Cardiac muscle cell (in vitro differentiated cells and primary cell): ENCODE results near the gene PIBF1. TPM values are rescaled to one million over a fixed set of nuclear protein-coding genes. Genes with fewer than 3 reads are reported as not detected.
"Not testable (repeated sequence)": the region's sequence is repeated elsewhere in the genome, so short reads cannot be mapped to it uniquely, and the experiment has no call there.

ENCODE experiments used
- DNase-seq, 2 donors: peaks; one replicate each; pipeline versions ENCODE4 v3.0.0 to v3.0.0-alpha.2; 2010 to 2017; ENCODE audit warnings: low read depth in 1 of 2, low spot score in 1 of 2
- H3K27ac ChIP-seq: fragments of 200-600 bp; sonication (generic); 2 replicates; pipeline ENCODE4 v1.5.1; 2016
- H3K27me3 ChIP-seq: fragments of 200-600 bp; sonication (generic); 2 replicates; pipeline ENCODE4 v1.6.0; 2016; ENCODE audit warnings: control low read depth
- H3K36me3 ChIP-seq: fragments of 200-600 bp; sonication (generic); 2 replicates; pipeline ENCODE4 v1.5.1; 2016; ENCODE audit warnings: control low read depth
- H3K4me1 ChIP-seq: fragments of 200-600 bp; sonication (generic); 2 replicates; pipeline ENCODE4 v1.8.1; 2017; ENCODE audit warnings: low read depth, mild to moderate bottlenecking, mixed run types
- H3K4me3 ChIP-seq: fragments of 200-600 bp; sonication (generic); 2 replicates; pipeline ENCODE4 v1.5.1; 2016; ENCODE audit warnings: mild to moderate bottlenecking
- H3K9me3 ChIP-seq: fragments of 200-600 bp; sonication (generic); 2 replicates; pipeline ENCODE4 v1.5.1; 2017; ENCODE audit warnings: low read depth, mild to moderate bottlenecking, control low read depth
- polyA plus RNA-seq: library from polyadenylated mRNA; unstranded; fragments of >200 nt; fragmentation: Nextera tagmentation; extraction: Ambion mirVana; gene quantifications from 2 replicates; pipeline ENCODE4 v1.2.1, GENCODE V29; 2016
- total RNA-seq: library from RNA; depleted of rRNA; stranded (reverse); fragments of >200 nt; gene quantifications from 2 replicates; pipeline ENCODE4 v1.2.3, GENCODE V29; 2016
- TF ChIP-seq, protein P1 (sequence below): IDR thresholded peaks from 2 replicates; pipeline ENCODE4 v1.5.1; 2012; ENCODE audit warnings: low read depth, mild to moderate bottlenecking, low read length

The PIBF1 gene
- total and polyA plus RNA-seq, 2 experiments from 2014 or later, result 16.4 to 19.2 TPM

DNA sequence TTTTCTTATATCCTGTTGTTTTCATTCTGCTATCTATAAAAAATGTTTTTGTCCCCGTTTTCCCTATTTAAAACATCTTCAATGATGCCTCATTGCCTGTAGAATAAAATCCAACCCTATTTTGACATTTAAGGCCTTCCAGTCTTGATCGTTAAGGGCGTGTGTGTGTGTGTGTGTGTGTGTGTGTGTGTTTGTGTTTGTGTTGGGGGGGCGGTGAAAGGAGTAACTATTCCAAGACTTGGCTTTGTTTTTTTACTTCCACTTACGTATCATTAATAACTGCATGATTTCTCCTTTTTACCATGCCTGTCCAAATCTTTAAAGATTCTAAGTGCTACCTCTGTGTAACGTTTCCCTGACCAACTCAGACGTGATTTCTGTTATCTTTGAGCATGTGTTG, 784 bp downstream of the PIBF1 start:
- Histone ChIP-seq H3K4me1 (peaks cover 14% of the 10 kb centered on the region), H3K9me3 (no peaks in the 10 kb centered on the region), H3K27ac (peak overlapping the region; percentile 41), H3K36me3 (peaks cover 7% of the 10 kb centered on the region), H3K4me3 (peak overlapping the region; percentile 82), H3K27me3 (no peaks in the 10 kb centered on the region)
- peak in 1 of 2 donors; percentile 35 for DNase-seq
- TF ChIP-seq, protein P1, sequence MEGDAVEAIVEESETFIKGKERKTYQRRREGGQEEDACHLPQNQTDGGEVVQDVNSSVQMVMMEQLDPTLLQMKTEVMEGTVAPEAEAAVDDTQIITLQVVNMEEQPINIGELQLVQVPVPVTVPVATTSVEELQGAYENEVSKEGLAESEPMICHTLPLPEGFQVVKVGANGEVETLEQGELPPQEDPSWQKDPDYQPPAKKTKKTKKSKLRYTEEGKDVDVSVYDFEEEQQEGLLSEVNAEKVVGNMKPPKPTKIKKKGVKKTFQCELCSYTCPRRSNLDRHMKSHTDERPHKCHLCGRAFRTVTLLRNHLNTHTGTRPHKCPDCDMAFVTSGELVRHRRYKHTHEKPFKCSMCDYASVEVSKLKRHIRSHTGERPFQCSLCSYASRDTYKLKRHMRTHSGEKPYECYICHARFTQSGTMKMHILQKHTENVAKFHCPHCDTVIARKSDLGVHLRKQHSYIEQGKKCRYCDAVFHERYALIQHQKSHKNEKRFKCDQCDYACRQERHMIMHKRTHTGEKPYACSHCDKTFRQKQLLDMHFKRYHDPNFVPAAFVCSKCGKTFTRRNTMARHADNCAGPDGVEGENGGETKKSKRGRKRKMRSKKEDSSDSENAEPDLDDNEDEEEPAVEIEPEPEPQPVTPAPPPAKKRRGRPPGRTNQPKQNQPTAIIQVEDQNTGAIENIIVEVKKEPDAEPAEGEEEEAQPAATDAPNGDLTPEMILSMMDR, result no peak

DNA sequence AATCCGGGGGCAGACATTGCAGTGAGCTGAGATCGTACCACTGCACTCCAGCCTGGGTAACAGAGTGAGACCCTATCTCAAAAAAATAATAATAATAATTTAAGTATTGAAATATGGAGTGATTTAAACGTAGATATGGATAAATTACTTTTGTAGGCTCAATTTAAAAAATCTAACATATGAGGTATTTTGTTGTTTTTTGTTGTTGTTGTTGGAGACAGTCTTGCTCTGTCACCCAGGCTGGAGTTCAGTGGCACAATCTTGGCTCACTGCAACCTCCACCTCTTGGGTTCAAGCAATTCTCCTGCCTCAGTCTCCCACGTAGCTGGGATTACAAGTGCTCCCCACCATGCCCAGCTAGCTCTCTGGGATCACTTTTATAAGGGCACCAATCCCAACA, 2.7 kb downstream of the PIBF1 start:
- H3K27ac ChIP-seq, H3K9me3 ChIP-seq, H3K4me3 ChIP-seq, H3K27me3 ChIP-seq, H3K36me3 ChIP-seq, DNase-seq: not testable (repeated sequence)
- H3K4me1 ChIP-seq, result peaks cover 14% of the 10 kb centered on the region

DNA sequence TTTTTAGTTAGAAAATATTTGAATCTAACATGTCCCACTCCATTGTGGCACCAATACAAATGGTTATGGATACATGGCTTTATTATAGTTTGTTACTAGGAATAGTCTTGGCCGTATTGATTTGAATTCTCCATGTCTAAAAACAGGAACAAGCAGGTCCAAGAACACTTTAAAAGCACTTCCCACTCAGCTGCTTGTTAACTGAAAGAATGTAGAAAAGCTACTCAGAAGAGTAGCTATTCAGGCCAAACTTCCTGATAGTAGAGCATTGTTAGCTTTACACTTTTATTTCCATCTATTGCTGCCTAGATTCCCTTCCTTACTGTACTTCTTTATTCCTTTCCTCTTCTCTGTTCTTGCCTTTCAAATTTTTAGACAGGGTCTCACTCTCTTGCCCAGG, 6.9 kb downstream of the PIBF1 start:
- DNase-seq, result no peak
- H3K27ac ChIP-seq, result no peak overlapping the region
- no peaks in the 10 kb centered on the region for H3K27me3 ChIP-seq
- peaks cover 17% of the 10 kb centered on the region for H3K36me3 ChIP-seq
- TF ChIP-seq, protein P1, result no peak
- H3K9me3 ChIP-seq, result no peaks in the 10 kb centered on the region
- no peaks in the 10 kb centered on the region for H3K4me1 ChIP-seq
- H3K4me3 ChIP-seq, result no peak overlapping the region

DNA sequence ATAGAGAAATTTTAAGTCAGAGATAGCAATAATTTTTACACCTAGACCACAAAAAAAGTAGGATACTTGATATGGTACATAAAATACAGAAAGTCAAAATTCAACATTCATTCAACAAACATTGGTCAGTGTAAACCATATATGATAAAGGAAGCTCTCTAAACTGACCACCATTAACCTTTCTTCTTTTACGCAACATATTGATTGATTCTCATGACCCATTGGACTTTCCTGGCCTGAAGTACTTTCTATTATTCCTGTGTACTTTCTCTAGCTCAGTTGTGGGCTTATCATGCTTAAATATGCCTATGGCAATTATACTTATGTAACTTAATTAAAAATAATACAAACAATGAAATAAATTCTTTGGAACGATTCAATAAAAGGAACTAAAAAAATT, 10.7 kb downstream of the PIBF1 start:
- Histone ChIP-seq H3K4me1 (no peaks in the 10 kb centered on the region), H3K27me3 (no peaks in the 10 kb centered on the region), H3K4me3 (no peak overlapping the region), H3K27ac (no peak overlapping the region), H3K36me3 (peaks cover 31% of the 10 kb centered on the region), H3K9me3 (no peaks in the 10 kb centered on the region)
- TF ChIP-seq, protein P1, result no peak
- DNase-seq, result no peak

DNA sequence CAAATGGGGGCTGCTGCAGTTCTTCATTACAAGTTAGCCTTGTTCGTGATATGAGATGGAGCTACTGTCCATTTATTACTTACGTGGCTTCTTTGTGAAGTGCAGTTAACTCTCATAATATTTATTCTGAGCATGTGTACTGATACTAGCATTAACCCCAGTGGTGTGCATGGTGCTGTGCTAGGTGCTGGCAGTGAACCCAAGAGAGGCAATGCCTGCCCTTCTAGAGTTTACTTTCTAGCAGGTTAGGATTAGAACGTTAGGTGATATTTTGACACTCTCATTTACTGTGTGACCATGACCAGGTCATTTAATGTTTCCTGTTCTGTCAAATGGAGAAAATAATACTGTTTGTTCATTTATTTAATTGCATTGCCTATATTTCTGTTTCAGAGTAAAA, 16.9 kb downstream of the PIBF1 start:
- no peaks in the 10 kb centered on the region for H3K27me3 ChIP-seq
- H3K36me3 ChIP-seq, result peaks cover 17% of the 10 kb centered on the region
- no peak for DNase-seq
- no peaks in the 10 kb centered on the region for H3K4me1 ChIP-seq
- no peak overlapping the region for H3K27ac ChIP-seq
- H3K9me3 ChIP-seq, result no peaks in the 10 kb centered on the region
- no peak overlapping the region for H3K4me3 ChIP-seq
- TF ChIP-seq, protein P1, result no peak

DNA sequence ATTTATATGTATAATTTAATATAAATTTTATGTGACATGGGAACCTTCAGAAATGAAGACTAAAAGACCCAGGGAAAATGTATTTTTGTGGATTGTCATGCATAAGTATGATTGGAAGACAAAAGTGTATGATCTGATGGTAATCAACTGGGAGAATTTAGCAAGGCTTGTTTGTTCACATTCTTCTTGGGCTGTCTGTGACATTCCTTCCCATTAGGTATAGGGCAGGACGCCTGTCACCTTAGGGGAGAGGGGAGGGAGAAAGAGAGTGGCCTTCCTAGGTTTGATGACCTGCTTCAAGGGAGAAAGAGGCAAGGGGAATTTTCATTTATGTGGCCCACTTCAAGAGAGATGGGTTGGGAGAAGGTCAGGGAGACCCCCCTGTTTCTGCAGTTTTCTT, 22.4 kb downstream of the PIBF1 start:
- TF ChIP-seq, protein P1, result no peak
- DNase-seq, result no peak

More for the DNA sequence above, 22.4 kb downstream of the PIBF1 start:
- H3K27ac ChIP-seq, result no peak overlapping the region
- H3K4me1 ChIP-seq, result no peaks in the 10 kb centered on the region
- no peaks in the 10 kb centered on the region for H3K27me3 ChIP-seq
- H3K36me3 ChIP-seq, result no peaks in the 10 kb centered on the region
- H3K4me3 ChIP-seq, result no peak overlapping the region
- no peaks in the 10 kb centered on the region for H3K9me3 ChIP-seq
